PFSK-1 (cell line): Measurements from ENCODE around the gene SLC43A2.

ENCODE experiments used
- FOXP2 ChIP-seq: optimal IDR thresholded peaks from 2 replicates; pipeline ENCODE3; 2011; ENCODE audit warnings: borderline replicate concordance, control low read depth, inconsistent platforms; ENCODE audit not compliant: insufficient read depth; ENCODE audit errors: extremely low read length, extremely low read depth
- POLR2AphosphoS5 ChIP-seq: IDR thresholded peaks from 2 replicates; pipeline ENCODE4 v1.6.1; 2012; ENCODE audit warnings: low read depth, mild to moderate bottlenecking, control low read depth, low read length, moderate library complexity
- REST ChIP-seq, 2 experiments: IDR thresholded peaks; 2 replicates each; pipeline versions ENCODE4 v1.6.1 to v1.8.0; 2011 to 2012; ENCODE audit warnings: low read depth in 2 of 2, low read length in 2 of 2, control low read depth in 1 of 2, inconsistent platforms in 1 of 2, mild to moderate bottlenecking in 1 of 2, moderate library complexity in 1 of 2; ENCODE audit not compliant: insufficient read depth in 1 of 2
- SIN3A ChIP-seq: IDR thresholded peaks from 2 replicates; pipeline ENCODE4 v1.6.1; 2012; ENCODE audit warnings: mild to moderate bottlenecking, low read length, moderate library complexity, borderline replicate concordance; ENCODE audit not compliant: insufficient read depth
- TAF1 ChIP-seq: IDR thresholded peaks from 2 replicates; pipeline ENCODE4 v1.6.1; 2012; ENCODE audit warnings: low read length, control low read depth, borderline replicate concordance; ENCODE audit not compliant: insufficient read depth

- no peak; the same call in 1 of the 2 replicates for TF ChIP-seq POLR2AphosphoS5
- no peak for TF ChIP-seq TAF1
- no peak for TF ChIP-seq REST (IDR thresholded peaks at IDR 0.05; ENCODE audit: insufficient read depth in 1 of 2, low read depth in 2 of 2, low read length in 2 of 2)
- TF ChIP-seq SIN3A, result no peak
- TF ChIP-seq FOXP2, result no peak
These were observed 22.3 kb upstream of the SLC43A2 start for GRCh38 chr17:1650731-1651558.
